DMS79 (cell line): Measurements from ENCODE around the gene EIF5B.
"Not testable (repeated sequence)": the region's sequence is repeated elsewhere in the genome, so short reads cannot be mapped to it uniquely, and the experiment has no call there.

Source experiments
- DNase-seq: peaks from one replicate; lab custom pipeline; 2025; lab: John Stamatoyannopoulos, UW

Gene EIF5B, protein sequence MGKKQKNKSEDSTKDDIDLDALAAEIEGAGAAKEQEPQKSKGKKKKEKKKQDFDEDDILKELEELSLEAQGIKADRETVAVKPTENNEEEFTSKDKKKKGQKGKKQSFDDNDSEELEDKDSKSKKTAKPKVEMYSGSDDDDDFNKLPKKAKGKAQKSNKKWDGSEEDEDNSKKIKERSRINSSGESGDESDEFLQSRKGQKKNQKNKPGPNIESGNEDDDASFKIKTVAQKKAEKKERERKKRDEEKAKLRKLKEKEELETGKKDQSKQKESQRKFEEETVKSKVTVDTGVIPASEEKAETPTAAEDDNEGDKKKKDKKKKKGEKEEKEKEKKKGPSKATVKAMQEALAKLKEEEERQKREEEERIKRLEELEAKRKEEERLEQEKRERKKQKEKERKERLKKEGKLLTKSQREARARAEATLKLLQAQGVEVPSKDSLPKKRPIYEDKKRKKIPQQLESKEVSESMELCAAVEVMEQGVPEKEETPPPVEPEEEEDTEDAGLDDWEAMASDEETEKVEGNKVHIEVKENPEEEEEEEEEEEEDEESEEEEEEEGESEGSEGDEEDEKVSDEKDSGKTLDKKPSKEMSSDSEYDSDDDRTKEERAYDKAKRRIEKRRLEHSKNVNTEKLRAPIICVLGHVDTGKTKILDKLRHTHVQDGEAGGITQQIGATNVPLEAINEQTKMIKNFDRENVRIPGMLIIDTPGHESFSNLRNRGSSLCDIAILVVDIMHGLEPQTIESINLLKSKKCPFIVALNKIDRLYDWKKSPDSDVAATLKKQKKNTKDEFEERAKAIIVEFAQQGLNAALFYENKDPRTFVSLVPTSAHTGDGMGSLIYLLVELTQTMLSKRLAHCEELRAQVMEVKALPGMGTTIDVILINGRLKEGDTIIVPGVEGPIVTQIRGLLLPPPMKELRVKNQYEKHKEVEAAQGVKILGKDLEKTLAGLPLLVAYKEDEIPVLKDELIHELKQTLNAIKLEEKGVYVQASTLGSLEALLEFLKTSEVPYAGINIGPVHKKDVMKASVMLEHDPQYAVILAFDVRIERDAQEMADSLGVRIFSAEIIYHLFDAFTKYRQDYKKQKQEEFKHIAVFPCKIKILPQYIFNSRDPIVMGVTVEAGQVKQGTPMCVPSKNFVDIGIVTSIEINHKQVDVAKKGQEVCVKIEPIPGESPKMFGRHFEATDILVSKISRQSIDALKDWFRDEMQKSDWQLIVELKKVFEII

DNA sequence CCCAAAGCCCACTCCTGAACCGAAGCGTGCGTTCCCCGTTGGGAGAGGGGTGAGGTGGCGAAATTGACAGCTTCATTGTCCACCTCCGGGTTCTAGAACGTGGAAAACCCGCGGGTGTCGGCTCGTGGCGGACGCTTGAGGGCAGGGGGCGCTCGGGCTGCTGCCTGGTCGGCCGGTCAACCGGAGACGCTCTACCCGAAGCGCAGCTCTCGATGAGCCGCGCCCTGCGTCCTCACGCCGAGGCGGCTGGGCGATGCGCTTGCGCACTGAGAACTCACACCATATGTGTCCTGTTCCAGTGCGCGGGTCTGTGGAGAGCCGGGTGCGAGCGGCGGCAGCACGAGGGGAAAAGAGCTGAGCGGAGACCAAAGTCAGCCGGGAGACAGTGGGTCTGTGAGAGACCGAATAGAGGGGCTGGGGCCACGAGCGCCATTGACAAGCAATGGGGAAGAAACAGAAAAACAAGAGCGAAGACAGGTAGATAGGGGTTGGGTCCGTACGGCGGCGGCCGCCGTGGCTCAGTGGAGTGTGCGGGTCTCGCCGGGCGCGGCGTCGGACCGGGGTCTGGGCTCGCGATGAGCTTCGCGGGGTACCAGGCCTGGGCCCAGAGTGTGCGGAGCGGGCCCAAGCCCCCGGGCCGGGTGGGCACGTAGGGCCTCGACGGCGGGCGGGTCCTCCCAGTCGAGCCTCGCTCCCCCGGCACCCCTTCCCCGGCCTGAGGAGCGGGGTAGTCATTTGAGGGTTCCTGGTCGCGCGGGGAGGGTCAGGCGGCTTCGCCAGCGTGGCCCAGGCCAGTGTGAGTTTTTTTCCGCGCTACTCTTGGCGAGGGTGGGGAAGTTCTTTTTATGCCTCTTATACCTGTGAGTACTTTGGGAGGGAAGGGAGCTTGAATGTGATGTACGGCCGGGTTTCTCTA lies at the start of gene EIF5B:
EIF5B (plus strand) TSS at position 277 of the 916 bp plus-strand sequence; CDS start at position 443, 166 bp downstream.
- DNase-seq = peak; percentile 91

DNA sequence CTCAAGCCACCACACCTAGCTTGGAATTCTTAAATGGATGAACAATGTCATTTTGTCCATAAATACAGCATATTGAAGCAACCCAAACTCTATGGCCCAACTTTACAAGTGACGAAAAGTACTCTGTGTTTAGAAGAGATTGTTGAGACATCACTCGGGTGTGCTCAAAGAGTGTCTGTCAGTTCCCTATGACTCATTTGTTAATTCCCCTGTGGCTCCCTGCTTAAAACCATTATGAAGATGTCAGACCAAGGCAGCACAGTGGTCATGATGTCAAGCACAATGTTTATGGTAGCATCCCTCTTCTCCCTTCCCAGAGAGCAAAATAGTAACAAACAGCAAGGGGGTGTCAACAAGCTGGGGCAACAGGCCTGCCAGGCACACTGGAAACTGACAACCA lies 39.2 kb upstream of the EIF5B start:
- no peak for DNase-seq

DNA sequence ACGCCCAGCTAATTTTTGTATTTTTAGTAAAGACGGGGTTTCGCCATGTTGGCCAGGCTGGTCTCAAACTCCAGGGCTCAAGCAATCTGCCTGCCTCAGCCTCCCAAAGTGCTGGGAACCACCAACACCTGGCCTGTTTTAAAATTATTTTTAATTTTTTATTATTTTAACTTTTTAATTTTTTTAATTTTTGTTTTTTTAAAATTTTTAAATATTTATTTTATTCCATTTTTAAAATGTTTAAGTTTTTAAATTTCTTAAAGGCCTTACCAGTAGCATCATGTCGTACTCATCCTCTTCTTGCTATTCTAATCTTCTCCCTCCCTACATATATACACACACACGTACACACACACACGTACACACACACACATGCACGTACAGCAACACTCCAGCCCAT lies 37.6 kb upstream of the EIF5B start:
- DNase-seq = no peak

DNA sequence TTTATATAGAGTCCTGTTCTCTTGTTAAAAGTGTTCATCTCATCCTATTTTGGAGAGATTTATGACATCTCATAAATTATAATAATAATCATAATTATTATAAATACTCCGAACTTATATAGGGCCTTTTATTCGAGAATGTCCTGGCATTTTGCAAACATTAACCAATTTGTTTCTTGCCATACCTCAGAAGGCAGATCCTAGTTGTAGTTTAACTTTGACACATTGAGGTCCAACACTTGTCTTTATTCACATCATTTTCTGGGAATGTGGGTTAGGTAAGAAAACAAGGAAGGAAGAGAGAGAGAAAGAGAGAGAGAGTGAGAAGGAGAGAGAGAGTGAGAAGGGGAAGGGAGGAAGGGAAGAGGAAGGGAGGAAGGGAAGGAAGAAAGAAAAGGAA lies 36.1 kb upstream of the EIF5B start, which contains the start of gene LYG1:
LYG1 (minus strand) TSS at position 101 of the 400 bp plus-strand sequence. CDS start 5,527 bp downstream, outside the sequence.
- DNase-seq = not testable (repeated sequence)

DNA sequence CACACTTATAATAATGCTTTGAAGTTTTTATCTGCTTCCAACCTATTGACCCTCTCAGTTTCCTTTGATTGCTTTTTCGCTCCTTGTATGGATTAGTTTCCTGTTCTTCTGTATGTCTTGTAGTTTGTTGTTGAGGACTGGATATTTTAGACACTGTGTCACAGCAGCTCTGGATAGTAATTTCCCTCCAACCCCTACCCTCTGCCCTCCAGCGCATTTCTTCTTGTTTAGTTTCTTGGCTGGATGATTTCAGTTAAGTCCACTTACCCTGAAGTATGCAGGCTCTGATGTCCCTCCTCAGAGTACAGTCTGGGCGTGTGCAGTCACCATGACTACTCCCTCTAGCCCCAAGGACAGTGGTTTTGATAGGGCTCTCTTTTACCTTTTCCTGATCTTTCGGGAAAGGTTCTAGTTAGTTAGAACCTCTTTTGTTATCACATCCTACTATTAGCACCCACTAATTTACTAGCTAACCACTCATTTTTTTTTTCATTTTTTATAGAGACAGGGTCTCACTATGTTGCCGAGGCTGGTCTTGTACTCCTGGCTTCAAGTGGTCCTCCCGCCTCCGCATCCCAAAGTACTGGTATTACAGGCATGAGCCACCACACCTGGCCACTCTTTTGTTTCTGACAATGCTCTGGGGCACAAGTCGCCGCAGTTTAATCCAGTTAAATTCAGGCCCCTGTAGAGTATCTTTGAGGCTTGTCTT lies 19.9 kb upstream of the EIF5B start:
- DNase-seq = no peak

DNA sequence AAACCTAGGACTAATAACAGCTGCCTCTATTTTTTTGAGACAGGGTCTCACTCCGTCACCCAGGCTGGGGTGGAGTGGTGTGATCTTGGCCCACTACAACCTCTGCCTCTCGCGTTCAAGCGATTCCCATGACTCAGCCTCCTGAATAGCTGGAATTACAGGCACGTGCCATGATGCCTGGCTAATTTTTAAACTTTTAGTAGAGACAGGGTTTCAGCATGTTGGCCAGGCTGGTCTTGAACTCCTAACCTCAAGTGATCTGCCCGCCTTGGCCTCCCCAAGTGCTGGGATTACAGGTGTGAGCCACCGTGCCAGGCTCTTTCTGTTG lies 19.4 kb upstream of the EIF5B start:
- not testable (repeated sequence) for DNase-seq

DNA sequence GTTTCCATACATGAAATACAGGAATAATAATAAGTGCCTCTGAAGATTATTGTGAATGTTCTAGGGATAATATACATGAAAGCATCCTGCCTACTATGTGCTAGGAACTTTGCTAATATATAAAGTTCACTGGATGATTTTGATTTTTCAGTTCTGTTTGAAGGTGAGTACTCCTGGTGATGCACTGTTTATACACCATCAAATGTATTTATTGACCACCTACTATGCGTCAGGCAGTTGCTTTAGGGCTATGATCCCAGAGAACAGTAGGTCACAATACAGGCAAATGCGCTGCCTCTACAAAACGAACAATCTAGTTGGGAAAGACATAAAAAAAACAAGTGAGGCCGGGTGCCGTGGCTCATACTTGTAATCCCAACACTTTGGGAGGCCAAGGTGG lies 11.8 kb upstream of the EIF5B start:
- no peak for DNase-seq

DNA sequence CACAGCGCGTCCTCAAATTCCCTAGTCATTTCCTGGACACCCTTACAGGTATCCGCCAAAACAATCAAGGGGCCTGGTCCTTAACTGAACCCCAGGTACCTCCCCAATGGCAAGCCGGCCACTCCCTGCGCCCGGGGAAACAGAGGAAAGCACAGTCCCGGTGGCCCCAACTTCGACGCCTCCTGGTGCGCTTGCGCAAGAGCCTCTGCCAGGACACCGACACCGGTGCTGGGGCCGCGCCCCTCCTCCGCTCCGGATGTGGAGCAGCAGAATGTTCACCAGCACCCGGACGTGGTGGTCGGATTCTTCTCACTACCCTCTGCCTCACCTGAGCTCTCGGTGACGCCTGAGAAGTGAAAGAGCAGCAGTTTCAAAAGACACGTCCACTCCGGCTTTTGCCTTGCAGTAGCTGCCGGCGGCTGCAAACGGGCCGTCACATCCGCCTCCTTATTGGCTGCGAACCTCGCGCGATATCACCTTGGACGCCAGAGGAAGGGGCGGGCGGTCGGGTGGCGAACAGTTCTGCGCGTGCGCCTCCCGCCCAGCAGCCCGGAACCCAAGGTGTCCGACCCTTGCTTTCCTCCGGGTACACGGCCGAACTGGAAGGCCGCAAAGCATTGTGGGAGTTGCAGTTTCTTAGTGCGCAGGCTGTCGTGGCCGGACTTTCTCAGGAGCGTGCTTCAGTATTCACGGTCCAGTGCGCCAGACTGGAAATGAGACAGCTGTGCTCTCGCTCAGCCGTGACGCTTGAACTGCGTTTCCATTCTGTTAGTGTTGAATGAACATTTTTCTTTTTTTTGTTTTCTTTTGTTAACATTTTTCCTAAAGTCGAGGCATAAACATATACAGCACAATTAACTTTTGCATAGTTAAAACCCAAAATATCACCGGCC lies 1.0 kb upstream of the EIF5B start, which contains the start of gene TXNDC9:
TXNDC9 (minus strand) TSS at position 423 of the 893 bp plus-strand sequence. CDS start 3,123 bp downstream, outside the sequence.
- DNase-seq = peak; percentile 98

DNA sequence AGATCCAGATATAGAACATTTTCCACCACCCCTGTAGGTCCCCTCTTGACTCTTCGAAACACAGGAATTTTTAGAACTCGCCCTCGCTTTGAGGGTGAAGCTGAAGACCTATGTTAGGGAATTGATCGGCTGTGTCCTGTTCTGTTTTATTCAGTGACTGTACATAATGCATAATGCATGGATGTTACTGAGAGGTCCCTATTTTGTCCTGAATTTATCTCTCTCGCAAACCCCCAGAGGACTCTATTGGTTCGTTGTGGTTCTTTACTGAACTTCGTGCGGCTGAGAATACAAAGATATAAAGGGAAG lies 431 bp upstream of the EIF5B start:
- DNase-seq = no peak

DNA sequence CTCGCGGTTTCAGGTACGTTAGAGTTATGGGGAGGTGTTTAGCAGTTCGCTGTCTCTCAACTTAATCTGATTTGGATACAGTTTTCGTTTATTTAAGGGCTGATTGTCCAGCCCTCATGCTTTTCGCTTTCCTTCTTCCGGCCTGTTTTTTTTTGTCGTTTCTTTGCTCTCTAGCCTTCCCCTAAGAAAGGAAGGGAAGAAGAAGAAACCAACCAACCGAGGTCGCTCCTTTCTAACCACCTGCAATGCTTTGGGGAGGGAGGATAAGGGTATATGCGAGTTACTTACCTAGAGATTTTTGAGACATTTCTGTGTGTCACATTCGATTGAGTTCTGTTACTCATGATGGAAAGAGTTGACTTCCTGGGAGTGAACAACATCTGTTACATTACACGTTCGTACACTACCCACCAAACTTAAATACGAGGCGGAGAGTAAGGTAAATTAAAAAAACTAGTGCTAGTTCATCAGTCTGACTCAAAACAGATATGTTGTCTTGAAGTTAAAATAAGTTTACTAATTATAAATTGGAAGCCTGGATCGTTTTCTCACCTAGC lies 918 bp downstream of the EIF5B start:
- no peak for DNase-seq

DNA sequence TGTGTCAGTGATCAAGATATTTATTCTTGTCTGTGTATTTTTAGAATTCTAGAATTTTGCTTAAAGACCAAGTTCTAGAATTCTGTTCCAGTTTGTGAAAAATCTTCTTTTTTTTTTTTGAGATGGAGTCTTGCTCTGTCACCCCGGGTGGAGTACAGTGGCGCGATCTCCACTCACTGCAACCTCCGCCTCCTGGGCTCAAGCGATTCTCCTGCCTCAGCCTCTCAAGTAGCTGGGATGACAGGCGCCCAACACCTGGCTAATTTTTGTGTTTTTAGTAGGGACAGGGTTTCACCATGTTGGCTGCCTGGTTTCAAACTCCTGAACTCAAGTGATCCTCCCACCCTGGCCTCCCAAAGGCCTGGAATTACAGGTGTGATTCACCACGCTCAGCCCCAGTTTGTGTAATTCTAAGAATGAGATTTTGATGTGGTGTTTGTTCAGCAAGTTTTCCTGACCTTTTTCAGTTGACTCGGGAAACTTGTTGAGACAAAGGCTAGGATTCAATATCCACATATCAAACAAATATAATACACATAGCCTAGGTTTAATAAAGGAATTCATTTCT lies 3.6 kb downstream of the EIF5B start:
- DNase-seq = no peak

DNA sequence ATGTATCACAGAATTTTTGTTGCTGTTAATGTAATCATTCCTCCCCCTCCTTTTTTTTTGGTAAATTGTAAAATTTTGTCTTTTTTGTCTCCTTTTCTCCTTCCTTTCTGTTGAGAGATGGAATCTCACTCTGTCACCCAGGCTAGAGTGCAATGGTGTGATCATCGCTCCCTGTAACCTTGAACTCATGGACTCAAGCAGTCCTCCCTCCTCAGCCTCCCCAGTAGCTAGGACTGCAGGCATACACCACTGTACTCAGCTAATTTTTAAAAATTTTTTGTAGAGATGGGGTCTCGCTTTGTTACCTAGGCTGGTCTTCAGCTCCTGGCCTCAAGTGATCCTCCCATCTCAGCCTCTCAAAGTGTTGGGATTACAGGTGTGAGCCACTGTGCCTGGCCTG lies 5.3 kb downstream of the EIF5B start:
- no peak for DNase-seq

DNA sequence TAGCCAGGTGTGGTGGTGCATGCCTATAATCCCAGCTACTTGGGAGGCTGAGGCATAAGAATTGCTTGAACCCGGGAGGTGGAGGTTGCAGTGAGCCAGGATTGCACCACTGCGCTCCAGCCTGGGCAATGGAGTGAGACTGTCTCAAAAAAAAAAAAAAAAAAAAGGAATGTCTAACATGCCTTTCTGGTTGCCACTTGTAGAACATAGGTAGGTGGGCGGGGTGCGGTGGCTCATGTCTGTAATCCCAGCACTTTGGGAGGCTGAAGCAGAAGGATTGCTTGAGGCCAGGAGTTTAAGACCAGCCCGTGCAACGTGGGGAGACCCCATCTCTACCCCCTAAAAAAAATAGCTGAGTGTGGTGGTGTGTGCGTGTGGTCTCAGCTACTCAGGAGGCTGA lies 8.3 kb downstream of the EIF5B start:
- DNase-seq = not testable (repeated sequence)

DNA sequence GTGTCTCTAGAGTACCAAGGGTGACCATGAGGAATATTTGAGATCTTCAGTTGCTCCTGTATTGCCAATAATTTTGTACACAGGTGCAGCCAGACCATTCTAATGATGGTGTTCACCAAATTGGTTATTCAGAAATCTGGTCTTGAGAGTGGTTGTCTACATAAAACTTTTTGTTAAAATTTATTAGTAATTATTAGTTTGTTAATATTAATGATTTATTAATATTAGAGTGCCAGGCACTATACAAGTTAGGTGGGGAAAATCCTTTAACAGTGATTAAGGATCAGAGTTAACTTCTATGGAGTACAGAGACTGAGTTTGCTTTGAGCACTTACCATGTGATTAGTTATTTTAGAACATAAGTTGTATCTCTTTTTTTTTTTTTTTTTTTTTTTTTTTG lies 9.0 kb downstream of the EIF5B start:
- DNase-seq = no peak

DNA sequence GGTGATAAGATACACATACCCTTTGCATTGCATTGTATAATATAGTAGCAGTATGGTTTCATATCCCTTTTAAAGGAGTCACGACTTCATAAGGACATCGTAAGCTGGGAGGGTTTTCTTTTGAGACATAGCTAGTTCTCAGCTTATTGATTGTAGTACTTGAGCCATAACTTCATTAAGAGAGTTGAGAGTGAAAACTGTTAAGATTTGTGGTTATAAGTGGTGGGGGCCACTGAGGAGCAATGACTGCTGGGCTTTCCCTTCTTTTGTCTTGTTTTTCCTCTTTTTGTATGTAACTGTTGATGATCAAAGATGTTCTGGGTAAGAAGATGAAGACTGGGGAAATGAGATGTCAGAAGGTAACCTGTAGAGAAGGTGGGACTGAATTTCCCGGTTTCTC lies 11.0 kb downstream of the EIF5B start:
- DNase-seq = no peak

DNA sequence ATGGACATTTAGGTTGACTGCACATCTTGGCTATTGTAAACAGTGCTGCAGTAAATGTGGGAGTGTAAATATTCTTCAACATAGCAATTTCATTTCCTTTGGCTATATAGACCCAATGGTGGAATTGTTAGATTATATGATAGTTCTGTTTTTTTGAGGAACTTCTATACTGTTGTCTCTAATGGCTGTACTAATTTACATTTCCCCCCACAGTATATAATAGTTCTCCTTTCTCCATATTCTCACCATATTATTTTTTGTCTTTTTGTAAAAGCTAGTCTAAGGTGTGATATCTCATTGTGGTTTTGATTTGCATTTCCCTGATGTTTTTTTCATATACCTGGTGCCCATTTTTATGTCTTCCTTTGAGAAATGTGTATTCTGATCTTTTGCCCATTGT lies 13.0 kb downstream of the EIF5B start:
- DNase-seq = no peak

DNA sequence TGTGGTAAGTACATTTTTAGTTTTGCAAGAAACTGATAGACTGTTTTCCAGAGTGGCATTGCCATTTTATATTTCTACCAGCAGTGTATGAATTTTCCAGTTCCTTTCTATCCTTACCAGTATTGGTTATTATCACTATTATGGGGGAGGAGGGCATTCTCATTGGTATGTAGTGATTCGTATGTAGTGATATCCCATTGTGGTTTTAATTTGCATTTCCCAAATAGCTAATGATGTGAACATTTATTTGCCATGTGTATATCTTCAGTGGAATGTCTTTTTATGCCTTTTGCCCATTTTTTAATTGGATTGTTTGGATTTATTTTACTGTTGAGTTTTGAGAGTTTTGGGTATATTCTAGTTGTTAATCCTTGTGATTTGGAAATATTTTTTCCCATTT lies 16.9 kb downstream of the EIF5B start:
- no peak for DNase-seq

DNA sequence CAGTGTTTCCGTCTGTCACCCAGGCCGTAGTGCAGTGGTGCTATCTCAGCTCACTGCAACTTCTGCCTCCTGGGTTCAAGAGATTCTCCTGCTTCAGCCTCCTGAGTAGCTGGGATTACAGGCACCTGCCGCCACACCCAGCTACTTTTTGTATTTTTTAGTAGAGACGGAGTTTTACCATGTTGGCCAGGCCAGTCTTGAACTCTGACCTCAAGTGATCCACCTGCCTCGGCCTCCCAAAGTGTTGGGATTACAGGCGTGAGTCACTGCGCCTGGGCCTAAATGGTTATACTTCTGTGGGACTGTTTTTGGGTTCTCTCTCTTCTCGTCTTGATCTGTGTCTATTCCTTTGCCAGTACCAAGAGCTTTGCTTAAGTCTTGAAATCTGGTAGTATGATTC lies 17.6 kb downstream of the EIF5B start:
- DNase-seq = not testable (repeated sequence)

DNA sequence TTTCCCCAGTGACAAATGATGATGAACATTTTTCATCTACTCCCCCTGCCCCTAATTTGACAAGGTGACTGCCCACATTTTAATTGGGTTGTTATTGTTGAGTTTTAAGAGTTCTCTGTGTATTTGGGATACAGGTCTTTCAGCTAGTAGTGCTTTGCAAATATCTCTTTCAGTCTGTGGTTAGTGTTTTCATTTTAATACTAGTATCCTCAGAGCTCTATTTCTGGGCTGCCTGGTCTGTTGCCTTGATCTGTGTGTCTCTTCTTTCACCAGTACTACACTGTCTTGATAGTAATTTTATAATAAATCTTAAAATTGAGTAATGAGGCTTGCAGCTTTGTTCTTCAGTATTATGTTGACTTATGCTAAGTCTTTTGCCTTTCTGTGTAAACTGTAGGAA lies 19.7 kb downstream of the EIF5B start:
- no peak for DNase-seq
